Neural cell (in vitro differentiated cells): Measurements from ENCODE around the gene AHI1. TPM values are rescaled to one million over a fixed set of nuclear protein-coding genes. Genes with fewer than 3 reads are reported as not detected.

Source experiments
- H2AFZ ChIP-seq: fragments of 200-600, 300-800 bp; sonication (generic), shearing (Covaris generic); 2 replicates; pipeline ENCODE4 v1.6.0; 2014; ENCODE audit warnings: low read depth, mild to moderate bottlenecking, antibody characterized with exemption, low read length, moderate library complexity
- H3F3A ChIP-seq: fragments of 200-600 bp; shearing (Covaris generic); 2 replicates; pipeline ENCODE4 v1.6.1; 2016; ENCODE audit warnings: mild to moderate bottlenecking, moderate library complexity, mixed read lengths, antibody characterized with exemption, low read length; ENCODE audit not compliant: insufficient read depth, poor library complexity, severe bottlenecking
- H3K27ac ChIP-seq: fragments of 200-600, 300-800 bp; sonication (generic), shearing (Covaris generic); 2 replicates; pipeline ENCODE4 v1.5.1; 2014; ENCODE audit warnings: mild to moderate bottlenecking, low read length, moderate library complexity
- H3K27me3 ChIP-seq: fragments of 300-800, 200-600 bp; sonication (generic), shearing (Covaris generic); 2 replicates; pipeline ENCODE4 v1.6.0; 2014; ENCODE audit warnings: mild to moderate bottlenecking, low read depth, low read length, moderate library complexity; ENCODE audit not compliant: insufficient read depth
- H3K36me3 ChIP-seq: fragments of 300-800, 200-600 bp; sonication (generic), shearing (Covaris generic); 2 replicates; pipeline ENCODE4 v1.5.1; 2014; ENCODE audit warnings: mild to moderate bottlenecking, antibody characterized with exemption, low read length, moderate library complexity; ENCODE audit not compliant: insufficient read depth
- H3K4me2 ChIP-seq: fragments of 300-800, 200-600 bp; sonication (generic), shearing (Covaris generic); 2 replicates; pipeline ENCODE4 v1.6.0; 2014; ENCODE audit warnings: mild to moderate bottlenecking, low read length
- H3K4me3 ChIP-seq: fragments of 300-800, 200-600 bp; sonication (generic), shearing (Covaris generic); 2 replicates; pipeline ENCODE4 v1.5.1; 2014; ENCODE audit warnings: mild to moderate bottlenecking, low read length, moderate library complexity
- H3K79me2 ChIP-seq: fragments of 200-600 bp; shearing (Covaris generic); replicated peaks from 2 replicates; pipeline ENCODE4 v1.6.0; 2014; ENCODE audit warnings: mild to moderate bottlenecking, low read length, moderate library complexity; ENCODE audit not compliant: insufficient read depth
- H3K9ac ChIP-seq: fragments of 300-800, 200-600 bp; sonication (generic), shearing (Covaris generic); 2 replicates; pipeline ENCODE4 v1.6.1; 2016; ENCODE audit warnings: mild to moderate bottlenecking, low read length, mixed read lengths
- H3K9me2 ChIP-seq: fragments of 200-600 bp; shearing (Covaris generic); 2 replicates; pipeline ENCODE4 v1.6.1; 2016; ENCODE audit warnings: mild to moderate bottlenecking, low read length, mixed read lengths; ENCODE audit not compliant: insufficient read depth
- H3K9me3 ChIP-seq: fragments of 200-600, 300-800 bp; sonication (generic), shearing (Covaris generic); 2 replicates; pipeline ENCODE4 v1.6.1; 2016; ENCODE audit warnings: mild to moderate bottlenecking, mixed run types, low read length, moderate library complexity, mixed read lengths
- H4K20me1 ChIP-seq: fragments of 200-600 bp; shearing (Covaris generic); 2 replicates; pipeline ENCODE4 v1.6.1; 2016; ENCODE audit warnings: mild to moderate bottlenecking, mixed run types; ENCODE audit not compliant: insufficient read depth
- CTCF ChIP-seq: fragments of 450-650 bp; IDR thresholded peaks from 2 replicates; pipeline ENCODE4 v1.5.1; 2014; ENCODE audit warnings: antibody characterized with exemption, mild to moderate bottlenecking, moderate library complexity; ENCODE audit not compliant: poor library complexity, severe bottlenecking
- EP300 ChIP-seq: fragments of 450-650 bp; conservative IDR thresholded peaks from 2 replicates; pipeline ENCODE4 v1.6.1; 2014; ENCODE audit warnings: antibody characterized with exemption, mild to moderate bottlenecking, moderate library complexity; ENCODE audit not compliant: poor library complexity, severe bottlenecking
- EZH2 ChIP-seq: fragments of 200-600, 300-800 bp; shearing (Covaris generic), sonication (generic); IDR thresholded peaks from 2 replicates; pipeline ENCODE4 v1.6.1; 2014; ENCODE audit warnings: antibody characterized with exemption, low read length, borderline replicate concordance, mild to moderate bottlenecking; ENCODE audit not compliant: insufficient read depth, poor library complexity, severe bottlenecking
- MXI1 ChIP-seq: fragments of 450-650 bp; conservative IDR thresholded peaks from 2 replicates; pipeline ENCODE4 v1.6.1; 2014; ENCODE audit warnings: antibody characterized with exemption, mild to moderate bottlenecking; ENCODE audit not compliant: poor library complexity, severe bottlenecking
- POLR2AphosphoS5 ChIP-seq: IDR thresholded peaks from 2 replicates; pipeline ENCODE4 v1.6.1; 2012
- RAD21 ChIP-seq: fragments of 450-650 bp; conservative IDR thresholded peaks from 2 replicates; pipeline ENCODE4 v1.6.1; 2014; ENCODE audit warnings: antibody characterized with exemption, mild to moderate bottlenecking, moderate library complexity
- SMC3 ChIP-seq: fragments of 450-650 bp; conservative IDR thresholded peaks from 2 replicates; pipeline ENCODE4 v1.6.1; 2014; ENCODE audit warnings: antibody characterized with exemption, mild to moderate bottlenecking, moderate library complexity; ENCODE audit not compliant: poor library complexity
- TAF1 ChIP-seq: IDR thresholded peaks from 2 replicates; pipeline ENCODE4 v1.6.1; 2012; ENCODE audit warnings: low read depth
- polyA plus RNA-seq: library from polyadenylated mRNA; depleted of rRNA; stranded (reverse); fragments of >200 nt; gene quantifications from 2 replicates; pipeline ENCODE4 v1.2.3, GENCODE V29; 2014
- TF ChIP-seq, protein P1 (sequence below): IDR thresholded peaks from 2 replicates; pipeline ENCODE4 v1.6.1; 2012; ENCODE audit warnings: borderline replicate concordance

AHI1 gene
- polyA plus RNA-seq, 1 donor from 2014 or later, result 58.2 TPM

GRCh38 chr6:135295085-135295484, 202.5 kb downstream of the AHI1 start:
- Histone ChIP-seq H3K4me2 (no peak overlapping the region), H3K9ac (no peak overlapping the region), H3K9me2 (no peaks in the 10 kb centered on the region), H3K27me3 (no peaks in the 10 kb centered on the region), H3K4me3 (no peak overlapping the region), H3F3A (no peaks in the 10 kb centered on the region), H3K79me2 (no peaks in the 10 kb centered on the region), H3K36me3 (no peaks in the 10 kb centered on the region), H4K20me1 (no peaks in the 10 kb centered on the region), H3K27ac (no peak overlapping the region), H3K9me3 (no peaks in the 10 kb centered on the region), H2AFZ (no peak overlapping the region)
- TF ChIP-seq EP300 (no peak), MXI1 (no peak)

DNA sequence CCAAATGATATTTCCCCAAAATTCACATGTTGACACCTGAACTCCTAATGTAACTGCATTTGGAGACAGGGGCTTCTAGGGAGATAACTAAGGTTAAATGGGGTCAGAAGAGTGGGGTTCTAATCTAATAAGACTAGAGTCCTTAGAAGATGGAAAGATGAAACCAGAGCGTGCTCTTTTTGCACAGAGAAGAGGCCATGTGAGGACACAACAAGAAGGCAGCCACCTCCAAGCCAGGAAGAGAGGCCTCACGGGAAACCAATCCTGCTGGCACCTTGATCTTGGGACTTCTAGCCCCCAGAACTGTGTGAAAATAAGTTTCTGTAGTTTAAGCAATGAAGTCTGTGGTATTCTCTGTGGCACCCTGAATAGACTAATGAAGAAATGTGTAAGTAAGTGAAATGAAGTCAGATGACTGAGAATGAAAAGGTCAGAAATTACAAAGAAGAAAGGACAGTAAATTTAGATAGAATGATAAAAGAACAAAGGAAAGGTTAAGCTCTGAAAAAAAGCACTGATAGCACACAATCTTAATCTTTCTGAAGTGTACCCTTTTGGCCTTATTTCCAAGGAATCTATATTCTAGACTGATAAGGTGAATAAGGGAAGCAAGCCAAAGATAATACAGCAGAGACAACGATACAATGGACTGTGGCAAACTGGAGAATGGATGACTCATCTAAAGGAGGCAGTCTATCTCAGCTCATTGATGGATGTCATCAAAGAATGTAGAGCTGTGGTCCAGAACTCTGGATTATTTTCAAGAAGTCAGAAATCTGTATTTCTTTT, 206.1 kb downstream of the AHI1 start:
- Histone ChIP-seq H3K36me3 (no peaks in the 10 kb centered on the region), H3K9ac (no peak overlapping the region), H3K9me2 (no peaks in the 10 kb centered on the region), H3K4me2 (no peak overlapping the region), H3K4me3 (no peak overlapping the region), H3K79me2 (no peaks in the 10 kb centered on the region), H4K20me1 (no peaks in the 10 kb centered on the region), H2AFZ (no peak overlapping the region), H3K27me3 (no peaks in the 10 kb centered on the region), H3K9me3 (no peaks in the 10 kb centered on the region), H3K27ac (no peak overlapping the region), H3F3A (no peaks in the 10 kb centered on the region)
- no peak for TF ChIP-seq EP300
- no peak for TF ChIP-seq TAF1
- TF ChIP-seq SMC3, result no peak
- no peak for TF ChIP-seq EZH2
- no peak for TF ChIP-seq POLR2AphosphoS5
- no peak for TF ChIP-seq MXI1
- TF ChIP-seq, protein P1, sequence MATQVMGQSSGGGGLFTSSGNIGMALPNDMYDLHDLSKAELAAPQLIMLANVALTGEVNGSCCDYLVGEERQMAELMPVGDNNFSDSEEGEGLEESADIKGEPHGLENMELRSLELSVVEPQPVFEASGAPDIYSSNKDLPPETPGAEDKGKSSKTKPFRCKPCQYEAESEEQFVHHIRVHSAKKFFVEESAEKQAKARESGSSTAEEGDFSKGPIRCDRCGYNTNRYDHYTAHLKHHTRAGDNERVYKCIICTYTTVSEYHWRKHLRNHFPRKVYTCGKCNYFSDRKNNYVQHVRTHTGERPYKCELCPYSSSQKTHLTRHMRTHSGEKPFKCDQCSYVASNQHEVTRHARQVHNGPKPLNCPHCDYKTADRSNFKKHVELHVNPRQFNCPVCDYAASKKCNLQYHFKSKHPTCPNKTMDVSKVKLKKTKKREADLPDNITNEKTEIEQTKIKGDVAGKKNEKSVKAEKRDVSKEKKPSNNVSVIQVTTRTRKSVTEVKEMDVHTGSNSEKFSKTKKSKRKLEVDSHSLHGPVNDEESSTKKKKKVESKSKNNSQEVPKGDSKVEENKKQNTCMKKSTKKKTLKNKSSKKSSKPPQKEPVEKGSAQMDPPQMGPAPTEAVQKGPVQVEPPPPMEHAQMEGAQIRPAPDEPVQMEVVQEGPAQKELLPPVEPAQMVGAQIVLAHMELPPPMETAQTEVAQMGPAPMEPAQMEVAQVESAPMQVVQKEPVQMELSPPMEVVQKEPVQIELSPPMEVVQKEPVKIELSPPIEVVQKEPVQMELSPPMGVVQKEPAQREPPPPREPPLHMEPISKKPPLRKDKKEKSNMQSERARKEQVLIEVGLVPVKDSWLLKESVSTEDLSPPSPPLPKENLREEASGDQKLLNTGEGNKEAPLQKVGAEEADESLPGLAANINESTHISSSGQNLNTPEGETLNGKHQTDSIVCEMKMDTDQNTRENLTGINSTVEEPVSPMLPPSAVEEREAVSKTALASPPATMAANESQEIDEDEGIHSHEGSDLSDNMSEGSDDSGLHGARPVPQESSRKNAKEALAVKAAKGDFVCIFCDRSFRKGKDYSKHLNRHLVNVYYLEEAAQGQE, result no peak
- no peak for TF ChIP-seq CTCF
- TF ChIP-seq RAD21, result no peak
